ENCODE measurements around the gene ZNF845. TPM values are rescaled to one million over a fixed set of nuclear protein-coding genes. Genes with fewer than 3 reads are reported as not detected.

Gene ZNF845
- total and polyA plus RNA-seq, 10 of the 15 experiments (the other 5 are each of a cell fraction or from before 2014, with no cell fraction given): 0.58 to 8.2 (median 4.1) TPM

- H3K36me3 ChIP-seq (ENCODE audit: control insufficient read depth in 2 of 2, insufficient read depth in 2 of 2, low read length in 1 of 2): no peaks in the 10 kb centered on the region
- H2AFZ ChIP-seq (ENCODE audit: control insufficient read depth, low read depth, low read length): no peak overlapping the region
- intact Hi-C loops (cut with micrococcal nuclease; ENCODE audit: unreplicated experiment): no loop called here
- ChIA-PET RAD21 (ENCODE audit: unreplicated experiment) (no interaction called here), CTCF (no interaction called here), SMC1A (ENCODE audit: uncharacterized antibody, unreplicated experiment) (interaction anchor here (0.7 kb wide), 1 partner anchor 112 kb away, joined by 3 read pairs; no protein-coding TSS in a partner anchor), POLR2A (no interaction called here)
- H3K79me2 ChIP-seq (ENCODE audit: control insufficient read depth, insufficient read depth, low read length): no peaks in the 10 kb centered on the region
- no peak overlapping the region for H3K27ac ChIP-seq (ENCODE audit: control insufficient read depth, insufficient read depth)
- no peak for ATAC-seq
- H3K4me3 ChIP-seq: no peak overlapping the region
- H3K4me2 ChIP-seq (ENCODE audit: control insufficient read depth, insufficient read depth): no peak overlapping the region
- H3K27me3 ChIP-seq (replicated peaks in 1 of 2; ENCODE audit: control insufficient read depth in 2 of 2, insufficient read depth in 2 of 2, low read length in 1 of 2): no peaks in the 10 kb centered on the region
- in situ Hi-C loops (cut with MboI): no loop called here
- no peak for FAIRE-seq
- WGBS (ENCODE audit: insufficient coverage, insufficient replicate concordance, low lambda C conversion rate, missing lambda C conversion rate): 49% methylated on average over 11 of the region's 11 CpGs
- BruUV-seq (replicated peaks): no TSS peak
- H3K9me3 ChIP-seq (replicated peaks; ENCODE audit: control insufficient read depth, insufficient read depth, low read length): no peaks in the 10 kb centered on the region; the same call in 1 of the 3 replicates
- DNase-seq (ENCODE audit: low read depth, low spot score): no peak
- no peaks in the 10 kb centered on the region for H3K4me1 ChIP-seq (ENCODE audit: control insufficient read depth, insufficient read depth, low read length)
- no peak overlapping the region for H3K9ac ChIP-seq (ENCODE audit: control insufficient read depth, insufficient read depth, low read length)
- H4K20me1 ChIP-seq (ENCODE audit: control insufficient read depth, insufficient read depth): no peaks in the 10 kb centered on the region
- TF ChIP-seq ELK1 (IDR thresholded peaks at IDR 0.05; ENCODE audit: low read depth, low read length): no peak
- TF ChIP-seq PBX3 (IDR thresholded peaks at IDR 0.05; ENCODE audit: insufficient replicate concordance, low read depth, low read length): no peak
- TF ChIP-seq NFYA (IDR thresholded peaks at IDR 0.05; ENCODE audit: borderline replicate concordance, low read depth, low read length): no peak
- no peak for TF ChIP-seq PKNOX1 (IDR thresholded peaks at IDR 0.05)
- no peak for TF ChIP-seq CHD2 (IDR thresholded peaks at IDR 0.05; ENCODE audit: borderline replicate concordance, low read depth, low read length)
- no peak for TF ChIP-seq ATF3 (IDR thresholded peaks at IDR 0.05; ENCODE audit: borderline replicate concordance, extremely low read depth, low read depth, low read length)
- no peak for TF ChIP-seq RAD21 (IDR thresholded peaks at IDR 0.05; ENCODE audit: insufficient read depth, low read depth, low read length)
- TF ChIP-seq ZBTB11 (CRISPR knock-in tag; IDR thresholded peaks at IDR 0.05): no peak
- no peak for TF ChIP-seq FOS (IDR thresholded peaks at IDR 0.05; ENCODE audit: borderline replicate concordance, extremely low read depth, insufficient read length)
- no peak for TF ChIP-seq GABPA (IDR thresholded peaks at IDR 0.05; ENCODE audit: low read depth)
- no peak for TF ChIP-seq RELB (IDR thresholded peaks at IDR 0.05; ENCODE audit: low read depth)
- TF ChIP-seq ZNF217 (IDR thresholded peaks at IDR 0.05): no peak
- TF ChIP-seq IRF5 (IDR thresholded peaks at IDR 0.05; ENCODE audit: borderline replicate concordance): no peak
These were observed 22.5 kb upstream of the ZNF845 start for GRCh38 chr19:53311044-53311443.

Measured in GM12878 (cell line).